HUES6 (cell line): ENCODE data around the gene CELA3A.

Source experiments
- H3K27ac ChIP-seq: 2 replicates; pipeline ENCODE4 v1.7.0; 2013; ENCODE audit warnings: low read depth, mild to moderate bottlenecking, low read length, inconsistent platforms
- H3K27me3 ChIP-seq: 2 replicates; pipeline ENCODE4 v1.6.1; 2013; ENCODE audit warnings: low read length; ENCODE audit not compliant: control insufficient read depth, insufficient read depth
- H3K36me3 ChIP-seq: 2 replicates; pipeline ENCODE4 v1.6.1; 2013; ENCODE audit warnings: low read length; ENCODE audit not compliant: control insufficient read depth, insufficient read depth
- H3K4me1 ChIP-seq: 2 replicates; pipeline ENCODE4 v1.6.1; 2013; ENCODE audit warnings: low read length; ENCODE audit not compliant: control insufficient read depth, insufficient read depth
- H3K4me3 ChIP-seq: 2 replicates; pipeline ENCODE4 v1.5.1; 2013; ENCODE audit warnings: low read depth, low read length
- H3K9ac ChIP-seq: one replicate; pipeline ENCODE4 v1.6.1; 2013; ENCODE audit warnings: mild to moderate bottlenecking, low read length
- H3K9me3 ChIP-seq: 2 replicates; pipeline ENCODE4 v1.6.1; 2013; ENCODE audit warnings: low read depth, low read length; ENCODE audit not compliant: control insufficient read depth, insufficient read depth

The CELA3A gene

DNA sequence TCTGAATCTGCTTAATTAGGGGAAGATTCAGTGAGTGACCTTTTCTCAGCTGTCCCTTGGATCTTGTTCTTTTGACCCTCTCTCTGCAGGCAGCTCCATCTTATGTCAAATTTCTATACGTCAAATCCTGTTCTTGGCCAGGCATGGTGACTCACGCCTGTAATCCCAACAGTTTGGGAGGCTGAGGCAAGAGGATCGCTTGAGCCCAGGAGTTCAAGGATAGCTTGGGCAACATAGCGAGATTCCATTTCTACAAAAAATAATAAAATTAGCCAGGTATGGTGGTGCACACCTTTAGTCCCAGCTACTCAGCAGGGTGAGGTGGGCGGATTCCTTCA, 38.8 kb downstream of the CELA3A start:
- Histone ChIP-seq H3K36me3 (no peaks in the 10 kb centered on the region), H3K4me1 (peaks cover 32% of the 10 kb centered on the region), H3K9ac (no peak overlapping the region), H3K4me3 (no peak overlapping the region), H3K27me3 (no peaks in the 10 kb centered on the region), H3K9me3 (no peaks in the 10 kb centered on the region), H3K27ac (no peak overlapping the region)

DNA sequence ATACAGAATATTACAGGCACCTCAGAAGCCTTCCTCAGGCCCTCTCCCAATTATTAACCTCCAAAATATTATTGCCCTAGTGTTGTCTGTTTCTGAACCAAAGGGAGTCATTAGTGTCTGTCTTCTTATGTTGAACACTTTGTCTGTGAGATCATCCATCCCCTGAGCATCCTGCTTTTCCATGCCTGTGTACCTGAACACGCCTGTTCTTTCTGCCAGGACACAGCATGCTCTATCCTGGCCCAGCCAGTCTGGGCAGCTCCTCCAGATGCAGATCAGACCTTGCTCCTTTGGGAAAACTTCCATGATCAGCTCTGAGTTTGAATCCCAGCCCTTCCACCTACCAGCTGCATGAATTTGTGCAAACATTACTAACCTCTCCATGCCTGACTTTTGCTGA, 40.0 kb downstream of the CELA3A start:
- no peak overlapping the region for H3K27ac ChIP-seq
- no peaks in the 10 kb centered on the region for H3K27me3 ChIP-seq
- no peak overlapping the region for H3K4me3 ChIP-seq
- peaks cover 32% of the 10 kb centered on the region for H3K4me1 ChIP-seq
- H3K36me3 ChIP-seq: no peaks in the 10 kb centered on the region
- H3K9me3 ChIP-seq: no peaks in the 10 kb centered on the region
- no peak overlapping the region for H3K9ac ChIP-seq

DNA sequence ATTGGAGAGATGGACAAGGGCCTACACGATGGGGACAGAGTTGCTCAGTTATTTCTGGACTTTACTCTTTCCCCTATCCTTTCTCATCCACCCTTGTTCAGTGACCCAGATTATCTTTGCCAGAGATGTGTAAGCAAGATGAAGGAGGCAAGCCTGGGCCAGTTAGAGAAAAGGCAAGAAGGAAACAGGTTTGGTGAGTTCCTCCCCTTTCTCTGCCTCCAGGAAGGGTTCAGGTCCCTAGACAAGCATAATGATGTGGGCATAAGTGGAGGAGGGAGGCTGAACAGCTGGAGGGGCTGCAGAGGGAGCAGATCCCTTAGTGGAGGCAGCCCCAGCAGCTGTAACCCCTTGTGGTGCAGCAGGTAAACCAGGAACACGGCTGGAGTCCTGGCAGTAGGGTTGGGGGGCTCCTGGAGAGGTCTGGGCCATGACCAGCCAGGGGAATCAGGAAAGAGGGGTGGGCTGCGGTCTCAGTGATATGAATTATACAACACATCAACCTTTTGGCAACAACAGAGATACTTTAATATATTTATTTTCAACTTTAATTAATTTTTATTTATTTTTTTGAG, 41.8 kb downstream of the CELA3A start:
- no peak overlapping the region for H3K27ac ChIP-seq
- peaks cover 21% of the 10 kb centered on the region for H3K4me1 ChIP-seq

DNA sequence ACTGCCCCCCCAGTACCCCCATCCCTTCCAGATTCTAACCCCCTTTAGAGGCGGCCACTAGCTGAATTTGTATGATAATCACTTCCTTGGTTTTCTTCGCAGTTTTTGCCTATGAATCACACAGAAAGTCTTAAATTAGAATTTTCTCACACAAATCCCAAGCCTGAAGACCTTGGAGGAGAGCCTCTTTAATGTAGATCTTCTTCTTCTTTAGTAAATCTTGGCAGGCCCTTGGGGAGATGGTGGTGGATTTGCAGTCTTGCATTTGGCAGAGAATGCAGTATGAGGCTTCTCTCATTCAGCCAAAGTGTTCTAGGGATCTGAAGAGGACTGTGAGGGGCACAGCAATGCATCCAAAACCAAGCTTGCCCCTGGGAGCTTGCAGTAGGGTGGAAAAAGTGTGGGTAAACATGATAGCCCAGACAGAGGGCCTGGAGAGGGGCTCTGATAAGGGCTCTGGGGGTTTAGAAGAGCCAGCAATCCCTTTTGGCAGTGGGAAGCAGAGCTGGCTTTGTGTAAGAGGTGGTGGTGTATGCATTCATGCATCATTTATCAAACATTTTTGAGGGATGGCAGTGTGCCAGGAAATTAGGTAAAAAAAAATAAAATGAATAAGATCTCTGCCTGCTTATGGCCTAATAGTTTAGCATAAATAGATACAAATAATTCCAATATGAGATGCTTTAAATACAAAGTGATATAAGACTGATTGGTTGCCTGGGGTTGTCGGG, 43.4 kb downstream of the CELA3A start:
- Histone ChIP-seq H3K9ac (no peak overlapping the region), H3K9me3 (no peaks in the 10 kb centered on the region), H3K27ac (no peak overlapping the region), H3K36me3 (no peaks in the 10 kb centered on the region), H3K4me3 (no peak overlapping the region), H3K4me1 (peaks cover 16% of the 10 kb centered on the region), H3K27me3 (no peaks in the 10 kb centered on the region)

More for the DNA sequence above, 41.8 kb downstream of the CELA3A start:
- Histone ChIP-seq H3K4me3 (no peak overlapping the region), H3K27me3 (no peaks in the 10 kb centered on the region), H3K9ac (no peak overlapping the region), H3K36me3 (no peaks in the 10 kb centered on the region), H3K9me3 (no peaks in the 10 kb centered on the region)

DNA sequence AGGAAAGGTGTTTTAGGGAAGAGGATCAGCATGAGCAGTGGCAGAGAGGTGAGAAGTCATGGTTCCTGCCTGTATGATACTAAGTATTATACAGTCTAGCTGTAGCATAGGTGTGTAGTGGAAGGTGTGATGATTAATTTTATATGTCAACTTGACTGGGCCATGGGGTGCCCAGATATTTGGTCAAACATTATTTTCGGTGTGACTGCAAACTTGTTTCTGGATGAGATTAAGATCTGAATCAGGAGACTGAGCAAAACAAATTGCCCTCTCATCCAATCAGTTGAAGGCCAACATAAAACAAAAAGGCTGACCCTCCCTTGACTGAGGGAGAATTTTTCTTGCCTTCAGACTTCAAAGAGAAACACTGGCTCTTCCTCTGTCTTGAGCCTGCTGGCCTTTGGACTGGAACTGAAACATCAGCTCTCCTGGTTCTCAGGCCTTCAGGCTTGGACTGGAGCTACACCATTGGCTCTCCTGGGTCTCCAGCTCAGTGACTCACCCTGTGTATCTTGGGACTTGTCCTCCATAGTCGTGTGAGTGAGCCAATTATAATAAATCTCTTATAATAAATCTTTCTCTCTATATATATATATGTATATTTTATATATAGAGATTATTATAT, 44.3 kb downstream of the CELA3A start:
- Histone ChIP-seq H3K4me3 (no peak overlapping the region), H3K9me3 (no peaks in the 10 kb centered on the region), H3K4me1 (peaks cover 11% of the 10 kb centered on the region), H3K36me3 (no peaks in the 10 kb centered on the region), H3K27ac (no peak overlapping the region), H3K9ac (no peak overlapping the region), H3K27me3 (no peaks in the 10 kb centered on the region)

DNA sequence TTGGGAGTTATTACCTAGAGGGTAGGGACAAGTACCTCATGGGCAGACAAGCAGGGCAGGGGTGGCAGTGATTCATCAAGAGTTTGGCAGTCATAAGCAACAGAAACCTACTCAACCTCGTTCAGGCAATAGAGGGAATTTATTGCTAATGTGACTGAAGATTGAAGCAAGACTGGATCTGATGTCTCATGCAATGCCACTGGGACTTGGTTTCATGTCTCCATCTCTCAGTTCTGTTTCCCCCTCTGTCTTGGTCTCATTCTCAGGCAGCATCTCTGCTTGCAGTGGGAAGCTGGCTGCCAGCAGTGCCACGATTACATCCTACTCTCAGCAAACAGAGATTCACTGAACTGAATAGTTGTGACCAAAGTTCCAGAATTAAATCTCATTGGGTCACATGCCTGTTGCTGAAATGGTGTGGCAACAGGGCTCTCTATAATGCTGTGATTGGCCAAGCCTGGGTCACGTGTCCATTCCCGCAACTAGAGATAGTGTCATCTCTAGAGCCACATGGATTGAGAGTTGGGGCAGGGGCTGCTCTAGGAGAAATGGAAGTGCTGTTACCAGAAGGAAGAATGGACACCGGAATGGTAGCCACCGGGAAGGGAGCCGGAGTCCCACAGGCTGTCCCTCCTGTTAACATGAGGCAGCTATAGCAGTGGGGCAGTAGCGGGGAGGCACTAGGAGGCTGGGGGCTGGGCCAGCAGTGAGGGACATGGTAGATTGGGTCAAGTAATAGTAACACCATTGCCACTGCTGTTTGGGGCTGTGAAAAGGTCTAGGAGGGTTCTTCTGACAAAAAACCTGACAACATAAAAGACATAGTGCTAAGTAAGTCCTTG, 47.1 kb downstream of the CELA3A start:
- H3K9me3 ChIP-seq: no peaks in the 10 kb centered on the region
- no peak overlapping the region for H3K9ac ChIP-seq
- H3K4me3 ChIP-seq: no peak overlapping the region
- H3K27me3 ChIP-seq: no peaks in the 10 kb centered on the region
- H3K36me3 ChIP-seq: no peaks in the 10 kb centered on the region
- H3K4me1 ChIP-seq: peaks cover 7% of the 10 kb centered on the region
- H3K27ac ChIP-seq: no peak overlapping the region

DNA sequence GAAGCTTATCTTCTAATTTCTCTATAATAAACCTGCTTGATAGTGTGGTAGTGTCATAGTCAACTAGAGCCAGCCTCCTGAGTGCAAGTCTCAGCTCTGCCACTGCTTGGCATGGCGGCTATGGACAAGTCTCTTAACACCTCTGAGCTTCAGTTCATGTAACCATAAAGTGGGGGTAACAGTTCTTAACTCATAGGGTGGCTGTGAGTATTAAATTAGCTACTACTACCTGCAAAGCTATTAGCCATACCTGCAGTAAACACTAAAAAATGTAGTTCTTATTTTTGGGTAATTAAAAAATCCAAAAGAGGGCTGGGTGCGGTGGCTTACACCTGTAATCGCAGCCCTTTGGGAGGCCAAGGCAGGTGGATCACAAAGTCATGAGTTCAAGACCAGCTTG, 48.9 kb downstream of the CELA3A start:
- Histone ChIP-seq H3K36me3 (no peaks in the 10 kb centered on the region), H3K4me1 (no peaks in the 10 kb centered on the region), H3K27ac (no peak overlapping the region), H3K27me3 (no peaks in the 10 kb centered on the region), H3K9me3 (no peaks in the 10 kb centered on the region), H3K9ac (no peak overlapping the region), H3K4me3 (no peak overlapping the region)

DNA sequence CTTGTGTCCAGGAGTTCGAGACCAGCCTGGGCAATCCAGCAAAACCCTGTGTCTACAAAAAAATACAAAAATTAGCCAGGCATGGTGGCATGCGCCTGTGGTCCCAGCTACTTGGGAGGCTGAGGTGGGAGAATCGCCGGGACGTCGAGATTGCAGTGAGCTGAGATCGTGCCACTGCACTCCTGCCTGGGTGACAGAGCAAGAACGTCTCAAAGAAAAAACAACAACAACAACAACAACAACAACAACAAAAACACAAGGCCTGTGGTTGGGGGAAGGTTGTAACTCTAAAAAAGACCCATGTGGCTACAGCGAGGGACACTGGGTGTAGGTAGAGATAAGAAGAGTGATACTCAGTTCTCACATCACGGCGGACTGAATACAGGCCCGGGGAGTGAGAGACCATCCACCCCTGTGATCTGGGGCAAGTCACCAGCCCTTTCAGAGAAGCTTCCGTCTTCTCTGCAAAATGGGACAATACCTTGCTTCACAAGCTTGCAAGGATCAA, 50.2 kb downstream of the CELA3A start:
- H3K9me3 ChIP-seq: no peaks in the 10 kb centered on the region
- H3K4me3 ChIP-seq: no peak overlapping the region
- no peaks in the 10 kb centered on the region for H3K27me3 ChIP-seq
- no peak overlapping the region for H3K27ac ChIP-seq
- H3K9ac ChIP-seq: no peak overlapping the region
- peaks cover 6% of the 10 kb centered on the region; the same call in 1 of the 2 replicates for H3K36me3 ChIP-seq
- H3K4me1 ChIP-seq: no peaks in the 10 kb centered on the region

DNA sequence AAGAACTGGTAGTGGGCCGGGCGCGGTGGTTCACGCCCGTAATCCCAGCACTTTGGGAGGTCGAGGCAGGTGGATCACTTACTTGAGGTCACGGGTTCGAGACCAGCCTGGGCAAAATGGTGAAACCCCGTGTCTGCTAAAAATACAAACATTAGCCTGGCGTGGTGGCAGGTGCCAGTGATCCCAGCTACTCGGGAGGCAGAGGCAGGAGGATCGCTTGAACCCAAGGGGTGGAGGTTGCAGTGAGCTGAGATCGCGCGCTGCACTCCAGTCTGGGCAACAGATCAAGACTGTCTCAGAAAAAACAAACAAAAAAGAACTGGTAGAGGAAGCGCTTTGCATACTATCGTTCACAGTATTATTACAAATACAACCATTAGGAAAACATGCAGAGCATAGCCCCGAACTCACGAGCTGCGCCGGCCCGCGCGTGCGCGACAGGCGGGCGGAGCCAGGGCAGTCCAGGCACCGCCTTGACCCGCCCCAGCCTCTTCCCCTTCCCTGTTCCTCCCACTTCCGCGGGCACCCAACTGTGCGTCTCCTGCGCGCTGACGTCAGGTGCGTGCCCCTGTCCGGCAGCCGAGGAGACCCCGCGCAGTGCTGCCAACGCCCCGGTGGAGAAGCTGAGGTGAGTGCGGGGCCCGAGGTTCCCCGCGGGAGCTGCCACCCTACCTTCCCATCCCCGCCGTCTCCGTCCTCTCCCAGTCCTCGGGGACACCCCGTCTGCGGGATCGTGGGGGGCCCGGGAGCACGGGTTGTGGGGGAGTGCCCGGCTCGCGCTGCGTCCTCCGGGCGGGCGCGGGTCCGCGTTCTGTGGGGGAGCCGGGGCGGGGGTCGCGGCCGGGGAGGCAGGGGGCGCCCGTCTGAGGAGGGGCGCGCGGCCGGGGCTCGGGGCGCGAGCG, 50.9 kb downstream of the CELA3A start, which contains the start of gene CDC42:
Gene CDC42, plus strand, starts transcription at position 595 of the 902 bp plus-strand sequence. CDS start 25,770 bp downstream, outside the sequence.
- peak within 1 kb of the TSS; percentile 98 for H3K9ac ChIP-seq
- no peaks in the 10 kb centered on the region for H3K4me1 ChIP-seq
- H3K4me3 ChIP-seq: peak within 1 kb of the TSS; percentile 99
- peak within 1 kb of the TSS; percentile 95 for H3K27ac ChIP-seq
- no peaks in the 10 kb centered on the region for H3K27me3 ChIP-seq
- H3K36me3 ChIP-seq: peaks cover 13% of the 10 kb centered on the region; the same call in 1 of the 2 replicates
- H3K9me3 ChIP-seq: no peaks in the 10 kb centered on the region
